ENCODE results near the gene RASL12.
"Not testable (repeated sequence)": the region's sequence is repeated elsewhere in the genome, so short reads cannot be mapped to it uniquely, and the experiment has no call there.

The RASL12 gene

GRCh38 chr15:65067645-65068402 lies at the start of gene RASL12:
Gene RASL12 (minus strand): TSS chr15:65067991. CDS start chr15:65067835, 156 bp downstream.
- no peak for DNase-seq

GRCh38 chr15:65115542-65115941 lies 47.8 kb upstream of the RASL12 start:
- DNase-seq = no peak

GRCh38 chr15:65115086-65115485 lies 47.3 kb upstream of the RASL12 start, which contains the start of gene UBAP1L:
Gene UBAP1L (minus strand): TSS chr15:65115200. CDS start chr15:65106215, 8,985 bp downstream.
- DNase-seq = no peak

- DNase-seq = no peak
These were observed 43.0 kb upstream of the RASL12 start for GRCh38 chr15:65110676-65111292.

- DNase-seq = no peak
These were observed 38.3 kb upstream of the RASL12 start for GRCh38 chr15:65106011-65106590.

GRCh38 chr15:65105038-65105437 lies 37.2 kb upstream of the RASL12 start:
- no peak for DNase-seq

GRCh38 chr15:65102912-65103311 lies 35.1 kb upstream of the RASL12 start:
- no peak for DNase-seq

GRCh38 chr15:65101891-65102708 lies 34.3 kb upstream of the RASL12 start:
- no peak for DNase-seq

- peak; percentile 65 for DNase-seq
These were observed 33.7 kb upstream of the RASL12 start for GRCh38 chr15:65101411-65101890.

GRCh38 chr15:65100442-65100841 lies 32.7 kb upstream of the RASL12 start:
- no peak for DNase-seq

GRCh38 chr15:65099801-65100200 lies 32.0 kb upstream of the RASL12 start:
- DNase-seq = not testable (repeated sequence)

- no peak for DNase-seq
These were observed 31.5 kb upstream of the RASL12 start for GRCh38 chr15:65099336-65099735.

- DNase-seq = no peak
These were observed 30.0 kb upstream of the RASL12 start for GRCh38 chr15:65097651-65098263.

GRCh38 chr15:65096481-65097385 lies 28.9 kb upstream of the RASL12 start:
- DNase-seq = no peak

GRCh38 chr15:65095747-65096104 lies 27.9 kb upstream of the RASL12 start:
- no peak for DNase-seq

GRCh38 chr15:65095011-65095746 lies 27.4 kb upstream of the RASL12 start:
- DNase-seq = peak; percentile 1

GRCh38 chr15:65094294-65094995 lies 26.7 kb upstream of the RASL12 start:
- DNase-seq = peak; percentile 1

GRCh38 chr15:65093793-65094170 lies 26.0 kb upstream of the RASL12 start:
- DNase-seq = not testable (repeated sequence)

GRCh38 chr15:65092911-65093792 lies 25.4 kb upstream of the RASL12 start:
- DNase-seq = peak; percentile 6
